WTC11 (cell line): ENCODE measurements around the gene SETD1A.

Experiments
- TCF7 ChIP-seq: sonication (generic); formaldehyde crosslinking; IDR thresholded peaks from 2 replicates; pipeline ENCODE4 v1.8.0; 2022; ENCODE audit warnings: mild to moderate bottlenecking, low read depth, missing genetic modification reagents, moderate library complexity
- ZBTB21 ChIP-seq: sonication (generic); formaldehyde crosslinking; IDR thresholded peaks from 2 replicates; pipeline ENCODE4 v1.8.1; 2023; ENCODE audit warnings: mild to moderate bottlenecking, missing genetic modification reagents, borderline replicate concordance
- ZNF416 ChIP-seq: fragments of 250-450 bp; sonication (Bioruptor Pico); IDR thresholded peaks from 2 replicates; pipeline ENCODE4 v1.9.0; 2021; ENCODE audit warnings: mild to moderate bottlenecking, inconsistent platforms
- TF ChIP-seq, protein P1 (sequence below): fragments of 200-600 bp; IDR thresholded peaks from 2 replicates; pipeline ENCODE4 v1.8.0; 2022; ENCODE audit warnings: antibody characterized with exemption
- TF ChIP-seq, protein P2 (sequence below): fragments of 250-450 bp; sonication (Bioruptor Pico); IDR thresholded peaks from 2 replicates; pipeline ENCODE4 v2.1.2; 2022; ENCODE audit warnings: mild to moderate bottlenecking, moderate library complexity

GRCh38 chr16:31022544-31023251 lies 65.1 kb downstream of the SETD1A start:
- TF ChIP-seq, protein P1, sequence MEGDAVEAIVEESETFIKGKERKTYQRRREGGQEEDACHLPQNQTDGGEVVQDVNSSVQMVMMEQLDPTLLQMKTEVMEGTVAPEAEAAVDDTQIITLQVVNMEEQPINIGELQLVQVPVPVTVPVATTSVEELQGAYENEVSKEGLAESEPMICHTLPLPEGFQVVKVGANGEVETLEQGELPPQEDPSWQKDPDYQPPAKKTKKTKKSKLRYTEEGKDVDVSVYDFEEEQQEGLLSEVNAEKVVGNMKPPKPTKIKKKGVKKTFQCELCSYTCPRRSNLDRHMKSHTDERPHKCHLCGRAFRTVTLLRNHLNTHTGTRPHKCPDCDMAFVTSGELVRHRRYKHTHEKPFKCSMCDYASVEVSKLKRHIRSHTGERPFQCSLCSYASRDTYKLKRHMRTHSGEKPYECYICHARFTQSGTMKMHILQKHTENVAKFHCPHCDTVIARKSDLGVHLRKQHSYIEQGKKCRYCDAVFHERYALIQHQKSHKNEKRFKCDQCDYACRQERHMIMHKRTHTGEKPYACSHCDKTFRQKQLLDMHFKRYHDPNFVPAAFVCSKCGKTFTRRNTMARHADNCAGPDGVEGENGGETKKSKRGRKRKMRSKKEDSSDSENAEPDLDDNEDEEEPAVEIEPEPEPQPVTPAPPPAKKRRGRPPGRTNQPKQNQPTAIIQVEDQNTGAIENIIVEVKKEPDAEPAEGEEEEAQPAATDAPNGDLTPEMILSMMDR: no peak
- no peak for TF ChIP-seq TCF7 (CRISPR knock-in tag)
- no peak for TF ChIP-seq ZNF416 (CRISPR knock-in tag)
- TF ChIP-seq, protein P2, sequence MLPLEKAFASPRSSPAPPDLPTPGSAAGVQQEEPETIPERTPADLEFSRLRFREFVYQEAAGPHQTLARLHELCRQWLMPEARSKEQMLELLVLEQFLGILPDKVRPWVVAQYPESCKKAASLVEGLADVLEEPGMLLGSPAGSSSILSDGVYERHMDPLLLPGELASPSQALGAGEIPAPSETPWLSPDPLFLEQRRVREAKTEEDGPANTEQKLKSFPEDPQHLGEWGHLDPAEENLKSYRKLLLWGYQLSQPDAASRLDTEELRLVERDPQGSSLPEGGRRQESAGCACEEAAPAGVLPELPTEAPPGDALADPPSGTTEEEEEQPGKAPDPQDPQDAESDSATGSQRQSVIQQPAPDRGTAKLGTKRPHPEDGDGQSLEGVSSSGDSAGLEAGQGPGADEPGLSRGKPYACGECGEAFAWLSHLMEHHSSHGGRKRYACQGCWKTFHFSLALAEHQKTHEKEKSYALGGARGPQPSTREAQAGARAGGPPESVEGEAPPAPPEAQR: no peak
- no peak for TF ChIP-seq ZBTB21 (CRISPR knock-in tag)
